Peyer's patch (tissue), 4 donors: Measurements from ENCODE around the gene APH1B.

Experiments
- CTCF ChIP-seq, 6 experiments: fragments of 450-650 bp in 4 of 6; fragments of 200-600 bp in 2 of 6; sonication (generic) in 1 of 6; IDR thresholded peaks; one replicate each; pipeline ENCODE4 v1.5.1; 2017 to 2019; ENCODE audit warnings: antibody characterized with exemption in 6 of 6, mild to moderate bottlenecking in 3 of 6, moderate library complexity in 1 of 6
- POLR2A ChIP-seq, 2 donors: fragments of 450-650 bp; IDR thresholded peaks; one replicate each; pipeline ENCODE4 v1.5.1; 2017; ENCODE audit warnings: antibody characterized with exemption in 2 of 2, mild to moderate bottlenecking in 2 of 2, moderate library complexity in 2 of 2

- TF ChIP-seq CTCF (IDR thresholded peaks at IDR 0.05): no peak
- TF ChIP-seq POLR2A (IDR thresholded peaks at IDR 0.05): no peak
These were observed 915 bp upstream of the APH1B start for GRCh38 chr15:63276342-63277037.
